Glutamatergic neuron (in vitro differentiated cells): ENCODE measurements around the gene MAP2. TPM values are rescaled to one million over a fixed set of nuclear protein-coding genes. Genes with fewer than 3 reads are reported as not detected.
A peak's percentile ranks its signal among the peaks of the same experiment; 100 is the strongest.

ENCODE experiments used
- DNase-seq: peaks from one replicate; pipeline ENCODE4 v3.0.0; 2022
- H3K27ac Mint-ChIP-seq: one replicate; pipeline ENCODE4 v1.8.0; 2020; ENCODE audit warnings: mild to moderate bottlenecking, mixed read lengths, inconsistent platforms; ENCODE audit not compliant: unreplicated experiment
- H3K27me3 Mint-ChIP-seq: one replicate; pipeline ENCODE4 v1.8.0; 2020; ENCODE audit warnings: mild to moderate bottlenecking, moderate library complexity, mixed read lengths, inconsistent platforms; ENCODE audit not compliant: unreplicated experiment
- H3K36me3 Mint-ChIP-seq: one replicate; pipeline ENCODE4 v1.8.0; 2020; ENCODE audit warnings: mild to moderate bottlenecking, mixed read lengths, inconsistent platforms; ENCODE audit not compliant: unreplicated experiment
- H3K4me1 Mint-ChIP-seq: one replicate; pipeline ENCODE4 v1.8.0; 2020; ENCODE audit warnings: mild to moderate bottlenecking, low read depth, mixed read lengths, inconsistent platforms; ENCODE audit not compliant: unreplicated experiment
- H3K4me3 Mint-ChIP-seq: one replicate; pipeline ENCODE4 v1.8.0; 2020; ENCODE audit warnings: mild to moderate bottlenecking, mixed read lengths, inconsistent platforms; ENCODE audit not compliant: unreplicated experiment
- H3K9me3 Mint-ChIP-seq: one replicate; pipeline ENCODE4 v1.8.0; 2020; ENCODE audit warnings: mild to moderate bottlenecking, moderate library complexity, mixed read lengths, inconsistent platforms; ENCODE audit not compliant: unreplicated experiment
- total RNA-seq: library from RNA; stranded (reverse); fragmentation: NEBNext Ultra II Directional; extraction: Animal tissue kit (Norgen Biotek cat#: 25700); gene quantifications from one replicate; pipeline ENCODE4 v1.2.1, GENCODE V29; 2021; ENCODE audit not compliant: unreplicated experiment
- TF ChIP-seq, protein P1 (sequence below): fragments of 200-600 bp; sonication (generic); IDR thresholded peaks from one replicate; pipeline ENCODE4 v1.5.0; 2021; ENCODE audit not compliant: partially characterized antibody, unreplicated experiment

MAP2 gene
- total RNA-seq, 1 donor from 2014 or later: 177 TPM

GRCh38 chr2:209771474-209772289 lies 347.8 kb downstream of the MAP2 start, which contains the start of gene UNC80:
Gene UNC80, plus strand, starts transcription at chr2:209771832. Its CDS starts 241 bp downstream, at chr2:209772073.
- Mint-ChIP-seq H3K4me1 (peaks cover 3% of the 10 kb centered on the region), H3K4me3 (peak within 1 kb of the TSS; percentile 92), H3K27me3 (no peaks in the 10 kb centered on the region), H3K27ac (peak within 1 kb of the TSS; percentile 50), H3K9me3 (peaks cover 5% of the 10 kb centered on the region), H3K36me3 (no peaks in the 10 kb centered on the region)
- peak; percentile 69 for DNase-seq
- TF ChIP-seq, protein P1, sequence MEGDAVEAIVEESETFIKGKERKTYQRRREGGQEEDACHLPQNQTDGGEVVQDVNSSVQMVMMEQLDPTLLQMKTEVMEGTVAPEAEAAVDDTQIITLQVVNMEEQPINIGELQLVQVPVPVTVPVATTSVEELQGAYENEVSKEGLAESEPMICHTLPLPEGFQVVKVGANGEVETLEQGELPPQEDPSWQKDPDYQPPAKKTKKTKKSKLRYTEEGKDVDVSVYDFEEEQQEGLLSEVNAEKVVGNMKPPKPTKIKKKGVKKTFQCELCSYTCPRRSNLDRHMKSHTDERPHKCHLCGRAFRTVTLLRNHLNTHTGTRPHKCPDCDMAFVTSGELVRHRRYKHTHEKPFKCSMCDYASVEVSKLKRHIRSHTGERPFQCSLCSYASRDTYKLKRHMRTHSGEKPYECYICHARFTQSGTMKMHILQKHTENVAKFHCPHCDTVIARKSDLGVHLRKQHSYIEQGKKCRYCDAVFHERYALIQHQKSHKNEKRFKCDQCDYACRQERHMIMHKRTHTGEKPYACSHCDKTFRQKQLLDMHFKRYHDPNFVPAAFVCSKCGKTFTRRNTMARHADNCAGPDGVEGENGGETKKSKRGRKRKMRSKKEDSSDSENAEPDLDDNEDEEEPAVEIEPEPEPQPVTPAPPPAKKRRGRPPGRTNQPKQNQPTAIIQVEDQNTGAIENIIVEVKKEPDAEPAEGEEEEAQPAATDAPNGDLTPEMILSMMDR: no peak

GRCh38 chr2:209772290-209772685 lies 348.4 kb downstream of the MAP2 start:
- Mint-ChIP-seq H3K27me3 (no peaks in the 10 kb centered on the region), H3K36me3 (no peaks in the 10 kb centered on the region)

GRCh38 chr2:209773377-209773776 lies 349.5 kb downstream of the MAP2 start:
- DNase-seq: no peak
- H3K36me3 Mint-ChIP-seq: no peaks in the 10 kb centered on the region
- H3K9me3 Mint-ChIP-seq: peaks cover 5% of the 10 kb centered on the region
- H3K4me1 Mint-ChIP-seq: peaks cover 3% of the 10 kb centered on the region
- H3K27ac Mint-ChIP-seq: no peak overlapping the region
- TF ChIP-seq, protein P1: no peak
- peak overlapping the region; percentile 61 for H3K4me3 Mint-ChIP-seq
- no peaks in the 10 kb centered on the region for H3K27me3 Mint-ChIP-seq

More at GRCh38 chr2:209772290-209772685, 348.4 kb downstream of the MAP2 start:
- DNase-seq: no peak
- H3K9me3 Mint-ChIP-seq: peaks cover 5% of the 10 kb centered on the region
- peak overlapping the region; percentile 92 for H3K4me3 Mint-ChIP-seq
- TF ChIP-seq, protein P1: no peak
- peak overlapping the region; percentile 44 for H3K27ac Mint-ChIP-seq
- H3K4me1 Mint-ChIP-seq: peaks cover 3% of the 10 kb centered on the region
